Measurements from ENCODE around the gene BAG1.

The BAG1 gene

GRCh38 chr9:33241298-33241697 is 23.2 kb downstream of the BAG1 start:
- no peak for DNase-seq

- no peak for DNase-seq
These were observed 24.6 kb downstream of the BAG1 start, which contains the start of gene SPINK4 for GRCh38 chr9:33239921-33240320. SPINK4 (plus strand) TSS chr9:33240167; CDS start chr9:33240209, 42 bp downstream.

- no peak for DNase-seq
These were observed 27.9 kb downstream of the BAG1 start for GRCh38 chr9:33236571-33236970.

GRCh38 chr9:33234511-33235467 is 29.7 kb downstream of the BAG1 start:
- DNase-seq: no peak

GRCh38 chr9:33233626-33234342 is 30.7 kb downstream of the BAG1 start:
- peak; percentile 77 for DNase-seq

- no peak for DNase-seq
These were observed 31.7 kb downstream of the BAG1 start for GRCh38 chr9:33232815-33233214.

- DNase-seq: no peak
These were observed 32.9 kb downstream of the BAG1 start for GRCh38 chr9:33231623-33231942.

GRCh38 chr9:33230756-33231622 is 33.5 kb downstream of the BAG1 start:
- no peak for DNase-seq

GRCh38 chr9:33229359-33230114 is 35.0 kb downstream of the BAG1 start:
- DNase-seq: no peak

GRCh38 chr9:33228606-33229005 is 35.9 kb downstream of the BAG1 start:
- no peak for DNase-seq

- DNase-seq: peak; percentile 17
These were observed 36.8 kb downstream of the BAG1 start for GRCh38 chr9:33227741-33228140.

GRCh38 chr9:33227008-33227398 is 37.5 kb downstream of the BAG1 start:
- no peak for DNase-seq

GRCh38 chr9:33225319-33226147 is 39.0 kb downstream of the BAG1 start:
- peak; percentile 79 for DNase-seq

- peak; percentile 23 for DNase-seq
These were observed 40.8 kb downstream of the BAG1 start for GRCh38 chr9:33223696-33224095.

GRCh38 chr9:33222031-33222430 is 42.5 kb downstream of the BAG1 start:
- DNase-seq: no peak

GRCh38 chr9:33221568-33221884 is 43.0 kb downstream of the BAG1 start:
- no peak for DNase-seq

GRCh38 chr9:33220681-33221567 is 43.6 kb downstream of the BAG1 start:
- no peak for DNase-seq

- peak; percentile 32 for DNase-seq
These were observed 52.7 kb downstream of the BAG1 start for GRCh38 chr9:33211695-33212393.

GRCh38 chr9:33210006-33210715 is 54.3 kb downstream of the BAG1 start:
- DNase-seq: no peak

Measured in fibroblast of upper back skin (primary cell).